GF-D8 (cell line): Measurements from ENCODE around the gene SLC22A7.

Experiments used
- DNase-seq: peaks from one replicate; lab custom pipeline; 2025; lab: John Stamatoyannopoulos, UW

SLC22A7 gene

GRCh38 chr6:43283905-43284304, 14.2 kb upstream of the SLC22A7 start:
- no peak for DNase-seq

- no peak for DNase-seq
Observed at GRCh38 chr6:43284991-43285781, 12.9 kb upstream of the SLC22A7 start.

- no peak for DNase-seq
Observed at GRCh38 chr6:43285832-43286231, 12.2 kb upstream of the SLC22A7 start.

GRCh38 chr6:43286456-43286979, 11.5 kb upstream of the SLC22A7 start:
- DNase-seq = no peak

- no peak for DNase-seq
Observed at GRCh38 chr6:43286980-43287716, 10.9 kb upstream of the SLC22A7 start.

- DNase-seq = no peak
Observed at GRCh38 chr6:43287717-43288679, 10.1 kb upstream of the SLC22A7 start.

GRCh38 chr6:43290339-43290904, 7.6 kb upstream of the SLC22A7 start:
- DNase-seq = no peak

- DNase-seq = no peak
Observed at GRCh38 chr6:43290905-43291355, 7.1 kb upstream of the SLC22A7 start.

- no peak for DNase-seq
Observed at GRCh38 chr6:43291708-43292107, 6.4 kb upstream of the SLC22A7 start.

- DNase-seq = no peak
Observed at GRCh38 chr6:43292341-43292740, 5.7 kb upstream of the SLC22A7 start.

GRCh38 chr6:43292763-43293318, 5.2 kb upstream of the SLC22A7 start:
- DNase-seq = no peak

- DNase-seq = no peak
Observed at GRCh38 chr6:43293698-43294097, 4.4 kb upstream of the SLC22A7 start.

GRCh38 chr6:43294536-43294935, 3.5 kb upstream of the SLC22A7 start:
- DNase-seq = no peak

- no peak for DNase-seq
Observed at GRCh38 chr6:43295456-43295855, 2.6 kb upstream of the SLC22A7 start.

GRCh38 chr6:43296780-43297497, 1.1 kb upstream of the SLC22A7 start:
- DNase-seq = no peak

GRCh38 chr6:43298565-43299337, 691 bp downstream of the SLC22A7 start:
- no peak for DNase-seq

GRCh38 chr6:43299338-43300293, 1.6 kb downstream of the SLC22A7 start:
- no peak for DNase-seq

- DNase-seq = no peak
Observed at GRCh38 chr6:43301081-43301870, 3.2 kb downstream of the SLC22A7 start.
